Central memory CD8-positive, alpha-beta T cell (primary cell): ENCODE measurements around the gene MAPK7.

Experiments used
- ATAC-seq: fragments of 150-1000 bp; cut with Tn5 transposase; replicated peaks from 2 replicates; pipeline ENCODE4 v1.10.0; 2022; ENCODE audit warnings: mild to moderate bottlenecking, moderate FRiP score, moderate number of reproducible peaks; ENCODE audit not compliant: poor library complexity, severe bottlenecking; ENCODE audit errors: extremely low read depth
- DNase-seq, 2 donors: peaks; one replicate each; pipeline ENCODE4 v3.0.0; 2021; ENCODE audit warnings: low spot score in 2 of 2
- H3K27ac Mint-ChIP-seq: one replicate; pipeline ENCODE4 v1.8.0; 2022; ENCODE audit warnings: low read depth, mild to moderate bottlenecking, moderate library complexity, mixed read lengths
- H3K27me3 Mint-ChIP-seq: one replicate; pipeline ENCODE4 v1.8.0; 2022; ENCODE audit warnings: mixed read lengths
- H3K36me3 Mint-ChIP-seq: one replicate; pipeline ENCODE4 v1.8.0; 2022; ENCODE audit warnings: mild to moderate bottlenecking, moderate library complexity, mixed read lengths; ENCODE audit not compliant: insufficient read depth
- H3K4me1 Mint-ChIP-seq: one replicate; pipeline ENCODE4 v1.8.0; 2022; ENCODE audit warnings: mixed read lengths
- H3K4me3 Mint-ChIP-seq: one replicate; pipeline ENCODE4 v1.8.0; 2022; ENCODE audit warnings: mild to moderate bottlenecking, moderate library complexity, mixed read lengths
- H3K9me3 Mint-ChIP-seq: one replicate; pipeline ENCODE4 v1.8.0; 2022; ENCODE audit warnings: mixed read lengths

The MAPK7 gene

GRCh38 chr17:19361326-19361725 is 17.0 kb upstream of the MAPK7 start:
- peak overlapping the region; percentile 74 for H3K4me3 Mint-ChIP-seq
- H3K27me3 Mint-ChIP-seq = peaks cover 22% of the 10 kb centered on the region
- no peaks in the 10 kb centered on the region for H3K9me3 Mint-ChIP-seq
- H3K4me1 Mint-ChIP-seq = peaks cover 10% of the 10 kb centered on the region
- H3K36me3 Mint-ChIP-seq = peaks cover 12% of the 10 kb centered on the region
- DNase-seq (no peak), ATAC-seq (no peak)
- H3K27ac Mint-ChIP-seq = peak overlapping the region; percentile 76

GRCh38 chr17:19361944-19362276 is 16.4 kb upstream of the MAPK7 start:
- no peak for ATAC-seq
- Mint-ChIP-seq H3K4me1 (peaks cover 10% of the 10 kb centered on the region), H3K27ac (peak overlapping the region; percentile 79), H3K9me3 (no peaks in the 10 kb centered on the region), H3K27me3 (peaks cover 22% of the 10 kb centered on the region), H3K36me3 (peaks cover 12% of the 10 kb centered on the region), H3K4me3 (peak overlapping the region; percentile 74)
- DNase-seq = no peak

GRCh38 chr17:19362277-19363113 is 15.8 kb upstream of the MAPK7 start, which contains the start of gene B9D1:
Gene B9D1 (minus strand): TSS chr17:19362723. CDS start chr17:19362569, 154 bp downstream.
- DNase-seq = peak; percentile 90 to 91
- H3K4me1 Mint-ChIP-seq = peaks cover 10% of the 10 kb centered on the region

GRCh38 chr17:19363114-19363438 is 15.2 kb upstream of the MAPK7 start:
- peak overlapping the region; percentile 74 for H3K4me3 Mint-ChIP-seq
- no peaks in the 10 kb centered on the region for H3K9me3 Mint-ChIP-seq
- peaks cover 10% of the 10 kb centered on the region for H3K4me1 Mint-ChIP-seq
- H3K36me3 Mint-ChIP-seq = peaks cover 9% of the 10 kb centered on the region
- H3K27me3 Mint-ChIP-seq = peaks cover 19% of the 10 kb centered on the region
- DNase-seq = no peak
- ATAC-seq = no peak
- peak overlapping the region; percentile 79 for H3K27ac Mint-ChIP-seq

More at GRCh38 chr17:19362277-19363113, 15.8 kb upstream of the MAPK7 start, which contains the start of gene B9D1:
- Mint-ChIP-seq H3K27me3 (peaks cover 22% of the 10 kb centered on the region), H3K9me3 (no peaks in the 10 kb centered on the region), H3K27ac (peak within 1 kb of the TSS; percentile 79), H3K4me3 (peak within 1 kb of the TSS; percentile 74), H3K36me3 (peaks cover 10% of the 10 kb centered on the region)
- peak; percentile 85 for ATAC-seq

- DNase-seq = no peak
- no peak for ATAC-seq
- Mint-ChIP-seq H3K4me3 (no peak overlapping the region), H3K4me1 (peaks cover 13% of the 10 kb centered on the region), H3K9me3 (no peaks in the 10 kb centered on the region), H3K36me3 (peaks cover 9% of the 10 kb centered on the region), H3K27me3 (peaks cover 14% of the 10 kb centered on the region), H3K27ac (no peak overlapping the region)
Measured at GRCh38 chr17:19363460-19364035, 14.8 kb upstream of the MAPK7 start.

GRCh38 chr17:19364699-19365498 is 13.4 kb upstream of the MAPK7 start:
- H3K4me3 Mint-ChIP-seq = no peak overlapping the region
- H3K4me1 Mint-ChIP-seq = peaks cover 27% of the 10 kb centered on the region

GRCh38 chr17:19365499-19365817 is 12.8 kb upstream of the MAPK7 start:
- ATAC-seq = no peak
- Mint-ChIP-seq H3K4me1 (peaks cover 32% of the 10 kb centered on the region), H3K4me3 (no peak overlapping the region), H3K27ac (no peak overlapping the region), H3K9me3 (no peaks in the 10 kb centered on the region), H3K27me3 (no peaks in the 10 kb centered on the region), H3K36me3 (peaks cover 9% of the 10 kb centered on the region)
- no peak for DNase-seq

More at GRCh38 chr17:19364699-19365498, 13.4 kb upstream of the MAPK7 start:
- Mint-ChIP-seq H3K27me3 (peaks cover under 1% of the 10 kb centered on the region), H3K27ac (no peak overlapping the region), H3K36me3 (peaks cover 9% of the 10 kb centered on the region), H3K9me3 (no peaks in the 10 kb centered on the region)
- ATAC-seq (no peak), DNase-seq (no peak)

GRCh38 chr17:19365833-19366636 is 12.3 kb upstream of the MAPK7 start:
- no peak overlapping the region for H3K4me3 Mint-ChIP-seq
- H3K4me1 Mint-ChIP-seq = peaks cover 37% of the 10 kb centered on the region

GRCh38 chr17:19366637-19366972 is 11.7 kb upstream of the MAPK7 start:
- ATAC-seq (no peak), DNase-seq (no peak)
- H3K27ac Mint-ChIP-seq = no peak overlapping the region
- no peaks in the 10 kb centered on the region for H3K27me3 Mint-ChIP-seq
- no peak overlapping the region for H3K4me3 Mint-ChIP-seq
- H3K9me3 Mint-ChIP-seq = no peaks in the 10 kb centered on the region
- peaks cover 37% of the 10 kb centered on the region for H3K4me1 Mint-ChIP-seq
- peaks cover 8% of the 10 kb centered on the region for H3K36me3 Mint-ChIP-seq

More at GRCh38 chr17:19365833-19366636, 12.3 kb upstream of the MAPK7 start:
- Mint-ChIP-seq H3K9me3 (no peaks in the 10 kb centered on the region), H3K36me3 (peaks cover 9% of the 10 kb centered on the region), H3K27me3 (no peaks in the 10 kb centered on the region), H3K27ac (no peak overlapping the region)
- no peak for ATAC-seq
- no peak for DNase-seq

GRCh38 chr17:19368229-19368628 is 10.1 kb upstream of the MAPK7 start:
- H3K4me3 Mint-ChIP-seq = peak overlapping the region; percentile 78
- DNase-seq (no peak), ATAC-seq (no peak)
- H3K4me1 Mint-ChIP-seq = peaks cover 43% of the 10 kb centered on the region
- H3K36me3 Mint-ChIP-seq = peaks cover 2% of the 10 kb centered on the region
- peak overlapping the region; percentile 75 for H3K27ac Mint-ChIP-seq
- no peaks in the 10 kb centered on the region for H3K27me3 Mint-ChIP-seq
- H3K9me3 Mint-ChIP-seq = no peaks in the 10 kb centered on the region

- H3K4me1 Mint-ChIP-seq = peaks cover 43% of the 10 kb centered on the region
- H3K4me3 Mint-ChIP-seq = peak overlapping the region; percentile 78
- DNase-seq (no peak), ATAC-seq (no peak)
- H3K9me3 Mint-ChIP-seq = no peaks in the 10 kb centered on the region
- H3K27ac Mint-ChIP-seq = peak overlapping the region; percentile 95
- peaks cover 2% of the 10 kb centered on the region for H3K36me3 Mint-ChIP-seq
- no peaks in the 10 kb centered on the region for H3K27me3 Mint-ChIP-seq
Measured at GRCh38 chr17:19369107-19369778, 9.1 kb upstream of the MAPK7 start.
